Measurements from ENCODE around the gene CACNA1F.

DNA sequence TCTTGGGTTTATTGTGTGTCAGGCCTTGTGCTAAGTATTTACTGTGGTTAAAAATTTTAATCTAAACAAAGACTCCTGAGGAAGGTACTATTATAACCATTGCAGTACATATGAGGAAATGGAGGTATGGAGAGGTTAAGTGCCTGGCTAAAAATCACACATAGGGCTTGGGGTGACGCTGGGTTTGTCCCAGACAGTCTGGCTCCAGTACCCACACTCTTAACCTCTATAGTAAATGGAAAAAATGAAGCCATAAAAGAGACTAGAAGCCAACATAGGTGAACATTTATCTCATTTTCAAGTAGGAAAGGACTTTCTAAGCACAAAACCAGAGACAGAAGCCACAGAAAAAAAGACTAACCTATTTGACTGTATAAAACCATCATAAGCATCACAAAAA is 29.5 kb upstream of the CACNA1F start:
- no peak for TF ChIP-seq EP300 (IDR thresholded peaks at IDR 0.05; ENCODE audit: low read depth)
- TF ChIP-seq, protein P1, sequence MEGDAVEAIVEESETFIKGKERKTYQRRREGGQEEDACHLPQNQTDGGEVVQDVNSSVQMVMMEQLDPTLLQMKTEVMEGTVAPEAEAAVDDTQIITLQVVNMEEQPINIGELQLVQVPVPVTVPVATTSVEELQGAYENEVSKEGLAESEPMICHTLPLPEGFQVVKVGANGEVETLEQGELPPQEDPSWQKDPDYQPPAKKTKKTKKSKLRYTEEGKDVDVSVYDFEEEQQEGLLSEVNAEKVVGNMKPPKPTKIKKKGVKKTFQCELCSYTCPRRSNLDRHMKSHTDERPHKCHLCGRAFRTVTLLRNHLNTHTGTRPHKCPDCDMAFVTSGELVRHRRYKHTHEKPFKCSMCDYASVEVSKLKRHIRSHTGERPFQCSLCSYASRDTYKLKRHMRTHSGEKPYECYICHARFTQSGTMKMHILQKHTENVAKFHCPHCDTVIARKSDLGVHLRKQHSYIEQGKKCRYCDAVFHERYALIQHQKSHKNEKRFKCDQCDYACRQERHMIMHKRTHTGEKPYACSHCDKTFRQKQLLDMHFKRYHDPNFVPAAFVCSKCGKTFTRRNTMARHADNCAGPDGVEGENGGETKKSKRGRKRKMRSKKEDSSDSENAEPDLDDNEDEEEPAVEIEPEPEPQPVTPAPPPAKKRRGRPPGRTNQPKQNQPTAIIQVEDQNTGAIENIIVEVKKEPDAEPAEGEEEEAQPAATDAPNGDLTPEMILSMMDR (IDR thresholded peaks at IDR 0.05) = no peak
- no peak for TF ChIP-seq POLR2A (IDR thresholded peaks at IDR 0.05)
